ENCODE results near the gene PDPK1.
"Not testable (repeated sequence)": the region's sequence is repeated elsewhere in the genome, so short reads cannot be mapped to it uniquely, and the experiment has no call there.

DNA sequence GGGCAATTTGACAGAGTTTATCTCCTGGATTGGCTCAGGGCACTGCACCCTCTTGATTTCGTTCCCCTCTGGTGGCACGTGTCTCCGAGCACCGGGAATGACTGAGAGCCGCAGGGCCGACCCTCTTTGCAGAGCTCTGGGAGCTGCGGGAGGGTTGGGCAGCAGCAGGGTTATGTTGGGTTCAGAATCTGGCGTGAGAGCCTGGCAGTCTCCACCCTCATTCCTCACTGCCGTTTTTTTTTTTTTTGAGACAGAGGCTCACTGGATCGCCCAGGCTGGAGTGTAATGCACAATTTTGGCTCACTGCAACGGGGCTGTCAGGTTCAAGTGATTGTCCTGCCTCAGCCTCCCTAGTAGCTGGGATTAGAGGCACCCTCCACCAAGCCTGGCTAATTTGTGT is 71.5 kb downstream of the PDPK1 start:
- TF ChIP-seq CTCF (conservative IDR thresholded peaks at IDR 0.05; ENCODE audit: low read length); EZH2phosphoT487 (IDR thresholded peaks at IDR 0.05; ENCODE audit: borderline replicate concordance): not testable (repeated sequence)

Data from Loucy (cell line).